MM.1S (cell line): ENCODE data around the gene SMCO4.
"Not testable (repeated sequence)": the region's sequence is repeated elsewhere in the genome, so short reads cannot be mapped to it uniquely, and the experiment has no call there.

ENCODE experiments used
- CTCF ChIP-seq: fragments of 300-600 bp; sonication (generic); IDR thresholded peaks from 2 replicates; pipeline ENCODE4 v1.5.1; 2016; ENCODE audit warnings: antibody characterized with exemption, low read length, mixed read lengths
- EZH2 ChIP-seq: fragments of 300-600 bp; sonication (generic); optimal IDR thresholded peaks from 2 replicates; pipeline ENCODE3; 2017; ENCODE audit warnings: low read depth, mild to moderate bottlenecking, antibody characterized with exemption, low read length, mixed read lengths
- EZH2phosphoT487 ChIP-seq: fragments of 300-600 bp; sonication (generic); IDR thresholded peaks from 2 replicates; pipeline ENCODE4 v1.6.1; 2018; ENCODE audit warnings: antibody characterized with exemption, low read length

GRCh38 chr11:93535578-93535977 is 7.6 kb downstream of the SMCO4 start:
- not testable (repeated sequence) for TF ChIP-seq EZH2, CTCF, EZH2phosphoT487
